ENCODE measurements around the gene TINAG. TPM values are rescaled to one million over a fixed set of nuclear protein-coding genes. Genes with fewer than 3 reads are reported as not detected.

The TINAG gene
- total RNA-seq, 1 donor from 2014 or later, result not detected

GRCh38 chr6:54427396-54427937 is 119.2 kb downstream of the TINAG start:
- H3K27ac ChIP-seq, result no peak overlapping the region
- no peaks in the 10 kb centered on the region for H3F3A ChIP-seq (ENCODE audit: low read depth)
- H2AFZ ChIP-seq (replicated peaks), result no peak overlapping the region
- TF ChIP-seq EZH2 (IDR thresholded peaks at IDR 0.05) (no peak), EZH2phosphoT487 (IDR thresholded peaks at IDR 0.05) (no peak), CTCF (IDR thresholded peaks at IDR 0.05) (no peak)
- no peaks in the 10 kb centered on the region for H3K9me3 ChIP-seq (ENCODE audit: low read depth)
- H4K20me1 ChIP-seq (ENCODE audit: low read depth), result no peaks in the 10 kb centered on the region
- H3K79me2 ChIP-seq (ENCODE audit: low read depth), result no peaks in the 10 kb centered on the region
- no peaks in the 10 kb centered on the region for H3K36me3 Mint-ChIP-seq
- DNase-seq (ENCODE audit: low spot score), result no peak
- no peaks in the 10 kb centered on the region for H3K36me3 ChIP-seq
- H3K4me2 ChIP-seq, result no peak overlapping the region
- no peaks in the 10 kb centered on the region for H3K27me3 ChIP-seq
- no peak overlapping the region for H3K27ac Mint-ChIP-seq
- no peaks in the 10 kb centered on the region for H3K4me1 ChIP-seq
- H3K4me3 ChIP-seq, result no peak overlapping the region
- no peaks in the 10 kb centered on the region for H3K9me3 Mint-ChIP-seq
- H3K9ac ChIP-seq, result no peak overlapping the region
- no peaks in the 10 kb centered on the region for H3K27me3 Mint-ChIP-seq (ENCODE audit: insufficient read depth, low read depth)
- H3K4me1 Mint-ChIP-seq, result no peaks in the 10 kb centered on the region
- no peak overlapping the region for H3K4me3 Mint-ChIP-seq

DNA sequence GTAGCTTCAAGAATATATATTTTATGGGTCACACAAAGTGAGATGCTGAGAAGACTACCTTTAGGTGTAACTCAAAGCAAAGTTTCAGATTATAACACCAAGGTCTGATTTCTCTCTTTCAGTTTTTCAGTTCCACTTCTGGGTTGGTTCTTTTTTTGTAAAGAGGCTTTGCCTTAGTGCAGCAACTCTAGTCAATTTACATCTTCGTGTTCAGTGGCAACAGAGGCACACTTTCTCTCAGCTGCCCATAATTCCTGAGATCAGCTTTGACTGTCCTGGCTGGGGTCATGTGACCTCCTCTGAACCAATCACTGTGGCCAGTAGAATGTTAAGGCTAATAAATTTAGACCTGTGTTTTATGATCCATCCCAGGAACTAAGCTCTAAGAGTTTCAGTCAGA is 120.2 kb downstream of the TINAG start:
- H3K36me3 Mint-ChIP-seq, result no peaks in the 10 kb centered on the region
- no peak overlapping the region for H3K4me3 Mint-ChIP-seq
- no peaks in the 10 kb centered on the region for H3K79me2 ChIP-seq (ENCODE audit: low read depth)
- H2AFZ ChIP-seq (replicated peaks), result no peak overlapping the region
- H3K27ac ChIP-seq, result no peak overlapping the region
- TF ChIP-seq EZH2phosphoT487 (IDR thresholded peaks at IDR 0.05) (no peak), EZH2 (IDR thresholded peaks at IDR 0.05) (no peak), CTCF (IDR thresholded peaks at IDR 0.05) (no peak)
- no peaks in the 10 kb centered on the region for H3K27me3 Mint-ChIP-seq (ENCODE audit: insufficient read depth, low read depth)
- H4K20me1 ChIP-seq (ENCODE audit: low read depth), result no peaks in the 10 kb centered on the region
- no peak overlapping the region for H3K4me3 ChIP-seq
- H3K9me3 Mint-ChIP-seq, result no peaks in the 10 kb centered on the region
- H3F3A ChIP-seq (ENCODE audit: low read depth), result no peaks in the 10 kb centered on the region
- H3K27me3 ChIP-seq, result no peaks in the 10 kb centered on the region
- H3K27ac Mint-ChIP-seq, result no peak overlapping the region
- no peak for DNase-seq (ENCODE audit: low spot score)
- H3K36me3 ChIP-seq, result no peaks in the 10 kb centered on the region
- H3K4me1 Mint-ChIP-seq, result no peaks in the 10 kb centered on the region
- H3K4me2 ChIP-seq, result no peak overlapping the region
- H3K9me3 ChIP-seq (ENCODE audit: low read depth), result no peaks in the 10 kb centered on the region
- no peaks in the 10 kb centered on the region for H3K4me1 ChIP-seq
- no peak overlapping the region for H3K9ac ChIP-seq

DNA sequence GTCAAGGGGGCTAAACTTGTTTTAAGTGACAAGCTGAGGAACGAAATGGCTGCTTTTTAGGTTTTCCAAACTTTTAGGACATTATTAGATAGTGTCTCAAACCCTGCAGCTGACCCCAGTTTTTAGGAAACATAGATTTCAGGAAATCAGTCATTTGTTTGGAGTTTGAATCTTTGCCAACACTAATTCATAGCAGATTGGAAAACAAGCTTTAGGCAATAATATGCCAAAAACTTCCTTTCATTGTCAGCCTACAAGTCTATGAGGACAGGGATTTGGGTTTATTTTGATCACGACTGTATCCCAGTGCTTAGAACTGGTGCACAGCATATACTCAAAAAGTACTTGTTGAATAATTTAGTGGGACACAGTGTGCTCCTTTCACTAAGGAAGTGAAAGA is 123.2 kb downstream of the TINAG start:
- H4K20me1 ChIP-seq (ENCODE audit: low read depth), result no peaks in the 10 kb centered on the region
- H3K36me3 Mint-ChIP-seq, result no peaks in the 10 kb centered on the region
- TF ChIP-seq EZH2 (IDR thresholded peaks at IDR 0.05) (no peak), CTCF (IDR thresholded peaks at IDR 0.05) (no peak), EZH2phosphoT487 (IDR thresholded peaks at IDR 0.05) (no peak)
- no peaks in the 10 kb centered on the region for H3K4me1 Mint-ChIP-seq
- H2AFZ ChIP-seq (replicated peaks), result no peak overlapping the region
- H3K27me3 Mint-ChIP-seq (ENCODE audit: insufficient read depth, low read depth), result no peaks in the 10 kb centered on the region
- no peak overlapping the region for H3K27ac ChIP-seq
- no peaks in the 10 kb centered on the region for H3K79me2 ChIP-seq (ENCODE audit: low read depth)
- no peak overlapping the region for H3K4me3 ChIP-seq
- no peak for DNase-seq (ENCODE audit: low spot score)
- no peak overlapping the region for H3K4me2 ChIP-seq
- H3K36me3 ChIP-seq, result no peaks in the 10 kb centered on the region
- H3F3A ChIP-seq (ENCODE audit: low read depth), result no peaks in the 10 kb centered on the region
- no peak overlapping the region for H3K4me3 Mint-ChIP-seq
- no peaks in the 10 kb centered on the region for H3K9me3 ChIP-seq (ENCODE audit: low read depth)
- no peak overlapping the region for H3K27ac Mint-ChIP-seq
- H3K9ac ChIP-seq, result no peak overlapping the region
- H3K9me3 Mint-ChIP-seq, result no peaks in the 10 kb centered on the region
- H3K27me3 ChIP-seq, result no peaks in the 10 kb centered on the region
- H3K4me1 ChIP-seq, result no peaks in the 10 kb centered on the region

Other genes with a start within 250 kb of the TINAG start
- not detected in 2 replicates for gene MLIP, start 197.0 kb upstream of the TINAG start, total RNA-seq (ENCODE audit: low replicate concordance)